OCI-LY3 (cell line): ENCODE results near the gene NCOA4.

ENCODE experiments used
- H2AFZ ChIP-seq: fragments of 200-600, 300-600 bp; shearing (Covaris generic); 2 replicates; pipeline ENCODE4 v1.6.0; 2014; ENCODE audit warnings: antibody characterized with exemption, low read depth, low read length
- H3K27ac ChIP-seq: fragments of 200-600, 300-600 bp; sonication (generic); 2 replicates; pipeline ENCODE4 v1.5.1; 2014; ENCODE audit warnings: mild to moderate bottlenecking, low read length, moderate library complexity, mixed read lengths
- H3K27me3 ChIP-seq: fragments of 200-600, 300-600 bp; sonication (generic); 2 replicates; pipeline ENCODE4 v1.6.1; 2014; ENCODE audit warnings: low read depth, low read length, mixed read lengths
- H3K36me3 ChIP-seq: fragments of 200-600, 300-600 bp; sonication (generic); replicated peaks from 2 replicates; pipeline ENCODE3; 2014; ENCODE audit warnings: low read depth, low read length, mixed read lengths
- H3K4me1 ChIP-seq: fragments of 300-600, 200-600 bp; sonication (generic); 2 replicates; pipeline ENCODE4 v1.6.1; 2014; ENCODE audit warnings: low read length, mixed read lengths
- H3K4me2 ChIP-seq: fragments of 200-600, 300-600 bp; sonication (generic); 2 replicates; pipeline ENCODE4 v1.6.1; 2014; ENCODE audit warnings: low read length, mixed read lengths
- H3K4me3 ChIP-seq: fragments of 300-600, 200-600 bp; sonication (generic); 2 replicates; pipeline ENCODE4 v1.5.1; 2014; ENCODE audit warnings: antibody characterized with exemption, mild to moderate bottlenecking, low read length, moderate library complexity
- H3K79me2 ChIP-seq: fragments of 300-600, 200-600 bp; shearing (Covaris generic); 2 replicates; pipeline ENCODE4 v1.6.1; 2014; ENCODE audit warnings: mild to moderate bottlenecking, low read length, mixed read lengths
- H3K9ac ChIP-seq: fragments of 300-600, 200-600 bp; shearing (Covaris generic); 2 replicates; pipeline ENCODE4 v1.6.0; 2014; ENCODE audit warnings: mild to moderate bottlenecking, low read length, moderate library complexity
- H3K9me3 ChIP-seq: fragments of 200-600, 300-600 bp; shearing (Covaris generic); 2 replicates; pipeline ENCODE4 v1.6.1; 2014; ENCODE audit warnings: low read length, mixed read lengths; ENCODE audit not compliant: insufficient read depth
- H4K20me1 ChIP-seq: fragments of 200-600, 300-600 bp; sonication (generic); 2 replicates; pipeline ENCODE4 v1.6.1; 2016; ENCODE audit warnings: low read length, mixed read lengths; ENCODE audit not compliant: insufficient read depth
- CTCF ChIP-seq: fragments of 200-600, 300-600 bp; sonication (generic); IDR thresholded peaks from 2 replicates; pipeline ENCODE4 v1.5.1; 2014; ENCODE audit warnings: antibody characterized with exemption, low read length, low read depth
- EZH2phosphoT487 ChIP-seq: fragments of 200-600 bp; shearing (Covaris generic); IDR thresholded peaks from 2 replicates; pipeline ENCODE4 v1.6.1; 2018; ENCODE audit warnings: antibody characterized with exemption, mixed run types, low read depth

The NCOA4 gene

GRCh38 chr10:46046261-46046660 is 15.8 kb upstream of the NCOA4 start, which contains the start of gene MSMB:
Gene MSMB (minus strand): TSS chr10:46046269. CDS start chr10:46046237, 32 bp downstream.
- no peak within 1 kb of the TSS for H3K27ac ChIP-seq
- H4K20me1 ChIP-seq = no peaks in the 10 kb centered on the region
- no peaks in the 10 kb centered on the region for H3K4me1 ChIP-seq
- no peaks in the 10 kb centered on the region for H3K27me3 ChIP-seq
- TF ChIP-seq EZH2phosphoT487 (no peak), CTCF (no peak)
- no peak within 1 kb of the TSS for H3K9ac ChIP-seq
- H3K4me3 ChIP-seq = no peak within 1 kb of the TSS
- H3K9me3 ChIP-seq = no peaks in the 10 kb centered on the region
- no peaks in the 10 kb centered on the region for H3K36me3 ChIP-seq
- no peaks in the 10 kb centered on the region for H3K79me2 ChIP-seq
- no peak within 1 kb of the TSS for H2AFZ ChIP-seq
- no peak within 1 kb of the TSS for H3K4me2 ChIP-seq

GRCh38 chr10:46042527-46042926 is 12.1 kb upstream of the NCOA4 start:
- Histone ChIP-seq H3K9ac (no peak overlapping the region), H3K9me3 (no peaks in the 10 kb centered on the region), H3K4me3 (no peak overlapping the region), H3K4me1 (no peaks in the 10 kb centered on the region), H3K79me2 (no peaks in the 10 kb centered on the region), H4K20me1 (no peaks in the 10 kb centered on the region), H3K4me2 (no peak overlapping the region), H2AFZ (no peak overlapping the region), H3K27me3 (no peaks in the 10 kb centered on the region), H3K27ac (no peak overlapping the region), H3K36me3 (no peaks in the 10 kb centered on the region)
- no peak for TF ChIP-seq CTCF
- TF ChIP-seq EZH2phosphoT487 = no peak

- Histone ChIP-seq H3K9me3 (no peaks in the 10 kb centered on the region), H2AFZ (no peak overlapping the region), H3K36me3 (no peaks in the 10 kb centered on the region), H3K27ac (no peak overlapping the region), H3K4me3 (no peak overlapping the region), H3K4me2 (no peak overlapping the region), H3K9ac (no peak overlapping the region), H3K27me3 (no peaks in the 10 kb centered on the region), H3K79me2 (no peaks in the 10 kb centered on the region), H3K4me1 (no peaks in the 10 kb centered on the region), H4K20me1 (no peaks in the 10 kb centered on the region)
- TF ChIP-seq CTCF (no peak), EZH2phosphoT487 (no peak)
Observed at GRCh38 chr10:46040004-46040403, 9.6 kb upstream of the NCOA4 start.

GRCh38 chr10:46037107-46037825 is 6.8 kb upstream of the NCOA4 start:
- no peak overlapping the region for H3K4me2 ChIP-seq
- H3K9ac ChIP-seq = no peak overlapping the region
- no peaks in the 10 kb centered on the region for H3K36me3 ChIP-seq
- no peaks in the 10 kb centered on the region for H3K79me2 ChIP-seq
- TF ChIP-seq CTCF = no peak
- TF ChIP-seq EZH2phosphoT487 = no peak
- no peak overlapping the region for H3K27ac ChIP-seq
- H4K20me1 ChIP-seq = no peaks in the 10 kb centered on the region
- H3K4me3 ChIP-seq = no peak overlapping the region
- no peaks in the 10 kb centered on the region for H3K4me1 ChIP-seq
- no peaks in the 10 kb centered on the region for H3K9me3 ChIP-seq
- H3K27me3 ChIP-seq = no peaks in the 10 kb centered on the region
- H2AFZ ChIP-seq = no peak overlapping the region
